Mesenchymal stem cell (in vitro differentiated cells and primary cell): ENCODE results near the gene OR1F1.
A peak's percentile ranks its signal among the peaks of the same experiment; 100 is the strongest.

Source experiments
- DNase-seq: peaks from one replicate; pipeline ENCODE4 v3.0.0-alpha.2; 2013
- H2AFZ ChIP-seq: one replicate; pipeline ENCODE4 v1.6.1; 2013; ENCODE audit warnings: low read depth, mild to moderate bottlenecking, control low read depth, inconsistent platforms, low read length, moderate library complexity
- H2AK5ac ChIP-seq: 2 replicates; pipeline ENCODE4 v1.6.1; 2013; ENCODE audit warnings: low read length, moderate library complexity, mild to moderate bottlenecking, inconsistent platforms; ENCODE audit not compliant: severe bottlenecking
- H2BK120ac ChIP-seq: one replicate; pipeline ENCODE4 v1.6.1; 2013; ENCODE audit warnings: low read depth, mild to moderate bottlenecking, inconsistent platforms, low read length, moderate library complexity
- H2BK12ac ChIP-seq, 2 experiments: one replicate each; pipeline ENCODE4 v1.6.1; 2013; ENCODE audit warnings: inconsistent platforms in 2 of 2, low read length in 2 of 2, mild to moderate bottlenecking in 2 of 2, moderate library complexity in 2 of 2, control low read depth in 1 of 2
- H2BK15ac ChIP-seq: one replicate; pipeline ENCODE4 v1.6.1; 2013; ENCODE audit warnings: mild to moderate bottlenecking, low read depth, inconsistent platforms; ENCODE audit not compliant: poor library complexity, severe bottlenecking
- H2BK5ac ChIP-seq: 2 replicates; pipeline ENCODE4 v1.6.1; 2013; ENCODE audit warnings: low read depth, mild to moderate bottlenecking, low read length, control low read depth, inconsistent platforms; ENCODE audit not compliant: poor library complexity, severe bottlenecking
- H3K14ac ChIP-seq, 2 experiments: one replicate each; pipeline ENCODE4 v1.6.1; 2013; ENCODE audit warnings: inconsistent platforms in 2 of 2, low read length in 2 of 2, control low read depth in 1 of 2, mild to moderate bottlenecking in 1 of 2, moderate library complexity in 1 of 2
- H3K18ac ChIP-seq, 2 experiments: one replicate each; pipeline ENCODE4 v1.6.1; 2013; ENCODE audit warnings: inconsistent platforms in 2 of 2, low read length in 2 of 2, control low read depth in 1 of 2, low read depth in 1 of 2, mild to moderate bottlenecking in 1 of 2
- H3K23ac ChIP-seq, 2 experiments: one replicate each; pipeline ENCODE4 v1.6.1; 2013; ENCODE audit warnings: inconsistent platforms in 2 of 2, low read length in 2 of 2, mild to moderate bottlenecking in 2 of 2, moderate library complexity in 2 of 2, control low read depth in 1 of 2
- H3K27ac ChIP-seq: 2 replicates; pipeline ENCODE4 v1.5.1; 2013; ENCODE audit warnings: mild to moderate bottlenecking, moderate library complexity, low read length, control low read depth, inconsistent platforms; ENCODE audit not compliant: poor library complexity, severe bottlenecking
- H3K27me3 ChIP-seq, 2 experiments: 2 replicates each; pipeline versions ENCODE4 v1.6.1 to v1.7.0; 2013; ENCODE audit warnings: low read length in 2 of 2, mild to moderate bottlenecking in 2 of 2, moderate library complexity in 2 of 2, control low read depth in 1 of 2, inconsistent platforms in 1 of 2; ENCODE audit not compliant: control insufficient read depth in 1 of 2, insufficient read depth in 1 of 2
- H3K36me3 ChIP-seq, 2 experiments: 2 replicates each; pipeline versions ENCODE4 v1.6.1 to v1.7.0; 2013; ENCODE audit warnings: low read length in 2 of 2, control low read depth in 1 of 2, inconsistent platforms in 1 of 2, low read depth in 1 of 2, mild to moderate bottlenecking in 1 of 2; ENCODE audit not compliant: insufficient read depth in 2 of 2, control insufficient read depth in 1 of 2
- H3K4ac ChIP-seq, 2 experiments: one replicate each; pipeline ENCODE4 v1.6.1; 2013; ENCODE audit warnings: inconsistent platforms in 2 of 2, low read length in 2 of 2, mild to moderate bottlenecking in 2 of 2, moderate library complexity in 2 of 2, control low read depth in 1 of 2, low read depth in 1 of 2
- H3K4me1 ChIP-seq: 2 replicates; pipeline ENCODE4 v1.6.1; 2013; ENCODE audit warnings: low read depth, low read length, control low read depth; ENCODE audit not compliant: control insufficient read depth, insufficient read depth
- H3K4me2 ChIP-seq: 2 replicates; pipeline ENCODE4 v1.6.1; 2013; ENCODE audit warnings: low read length, mild to moderate bottlenecking, inconsistent platforms; ENCODE audit not compliant: poor library complexity, severe bottlenecking
- H3K4me3 ChIP-seq, 2 experiments: 2 replicates each; pipeline versions ENCODE4 v1.5.1 to v1.7.0; 2013; ENCODE audit warnings: low read length in 2 of 2, mild to moderate bottlenecking in 2 of 2, control low read depth in 1 of 2, low read depth in 1 of 2; ENCODE audit not compliant: insufficient read depth in 1 of 2
- H3K79me1 ChIP-seq: replicated peaks from 2 replicates; pipeline ENCODE4 v1.6.1; 2013; ENCODE audit warnings: mild to moderate bottlenecking, control low read depth, low read length, inconsistent platforms; ENCODE audit not compliant: poor library complexity, severe bottlenecking
- H3K9ac ChIP-seq: 2 replicates; pipeline ENCODE4 v1.7.0; 2013; ENCODE audit warnings: mild to moderate bottlenecking, low read length, moderate library complexity
- H3K9me3 ChIP-seq: 2 replicates; pipeline ENCODE4 v1.7.0; 2013; ENCODE audit warnings: mild to moderate bottlenecking, low read length; ENCODE audit not compliant: control insufficient read depth
- H4K8ac ChIP-seq: one replicate; pipeline ENCODE4 v1.6.1; 2013; ENCODE audit warnings: inconsistent platforms, mild to moderate bottlenecking, low read length, moderate library complexity
- H4K91ac ChIP-seq: one replicate; pipeline ENCODE4 v1.6.1; 2013; ENCODE audit warnings: mild to moderate bottlenecking, low read length, inconsistent platforms
- WGBS: methylation state at CpG from one replicate; pipeline ENCODE4 v1.1.7; 2013; ENCODE audit warnings: mixed read lengths; 5-methylcytosine and 5-hydroxymethylcytosine counted together

The OR1F1 gene

DNA sequence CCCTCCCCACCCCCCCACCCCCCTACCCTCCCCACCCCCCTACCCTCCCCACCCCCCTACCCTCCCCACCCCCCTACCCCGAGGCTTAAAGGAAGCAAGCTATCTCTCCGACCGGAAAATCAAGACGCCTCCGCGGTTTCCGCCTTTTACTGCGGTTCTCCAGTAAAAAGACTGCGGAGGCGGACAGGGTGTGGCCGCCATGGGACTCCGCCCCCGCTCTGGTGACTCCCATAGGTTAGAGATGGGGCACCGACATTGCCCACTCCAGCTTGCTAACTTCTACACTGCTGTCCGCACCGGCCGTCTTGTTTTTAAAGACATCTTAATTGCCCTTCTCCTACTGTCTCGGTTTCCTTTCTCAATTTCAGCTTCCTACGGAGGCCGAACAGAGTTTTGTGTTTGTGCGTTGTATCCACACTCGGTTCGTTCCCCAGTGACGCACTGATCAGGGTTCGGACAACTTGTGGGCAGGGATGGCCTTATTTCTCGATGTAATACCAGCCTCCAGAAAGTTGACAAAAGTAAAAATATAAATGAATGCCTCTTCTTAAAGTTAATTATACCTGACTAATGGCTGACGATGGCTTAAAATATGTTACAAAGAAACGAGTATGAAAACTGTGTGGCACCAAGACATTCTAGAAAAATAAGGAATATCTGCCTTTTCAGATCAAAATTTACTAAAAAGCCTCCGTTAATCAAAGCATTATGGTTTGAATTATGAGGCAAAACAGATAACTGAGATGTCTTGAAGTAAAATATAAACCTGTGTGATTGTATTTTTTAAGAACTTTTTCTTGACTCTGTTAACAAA lies 48.1 kb downstream of the OR1F1 start:
- Histone ChIP-seq H3K23ac (no peak overlapping the region), H3K4me3 (no peak overlapping the region), H3K9ac (no peak overlapping the region), H4K91ac (no peak overlapping the region), H4K8ac (no peak overlapping the region), H3K36me3 (peaks cover 12 to 25% of the 10 kb centered on the region in 2 experiments), H3K18ac (no peak overlapping the region), H2BK12ac (no peak overlapping the region), H3K4me2 (no peak overlapping the region), H3K14ac (no peak overlapping the region), H2BK5ac (no peak overlapping the region), H3K9me3 (peaks cover 16% of the 10 kb centered on the region), H3K27me3 (no peaks in the 10 kb centered on the region), H3K27ac (no peak overlapping the region), H2BK15ac (no peak overlapping the region), H3K4me1 (peaks cover 8% of the 10 kb centered on the region), H2AK5ac (no peak overlapping the region), H2AFZ (no peak overlapping the region), H3K79me1 (peaks cover 22% of the 10 kb centered on the region), H3K4ac (no peak overlapping the region), H2BK120ac (no peak overlapping the region)
- WGBS = 93% methylated on average over 25 of the region's 29 CpGs
- DNase-seq = peak; percentile 18

GRCh38 chr16:3241761-3242160 lies 53.8 kb downstream of the OR1F1 start:
- no peak overlapping the region for H4K8ac ChIP-seq
- WGBS = 88% methylated on average over 5 of the region's 5 CpGs
- H3K4me3 ChIP-seq = no peak overlapping the region
- no peak overlapping the region for H2BK15ac ChIP-seq
- no peak overlapping the region for H3K23ac ChIP-seq
- no peak overlapping the region for H4K91ac ChIP-seq
- no peaks in the 10 kb centered on the region for H3K36me3 ChIP-seq
- no peak overlapping the region for H3K14ac ChIP-seq
- DNase-seq = no peak
- H2BK12ac ChIP-seq = no peak overlapping the region
- no peaks in the 10 kb centered on the region for H3K79me1 ChIP-seq
- H3K9me3 ChIP-seq = no peaks in the 10 kb centered on the region
- no peak overlapping the region for H3K27ac ChIP-seq
- H2AK5ac ChIP-seq = no peak overlapping the region
- no peak overlapping the region for H2BK120ac ChIP-seq
- H3K18ac ChIP-seq = no peak overlapping the region
- no peak overlapping the region for H3K9ac ChIP-seq
- H3K4me1 ChIP-seq = no peaks in the 10 kb centered on the region
- H3K4ac ChIP-seq = no peak overlapping the region
- H2BK5ac ChIP-seq = no peak overlapping the region
- no peak overlapping the region for H2AFZ ChIP-seq
- no peak overlapping the region for H3K4me2 ChIP-seq
- H3K27me3 ChIP-seq = peaks cover 3 to 7% of the 10 kb centered on the region in 2 experiments

GRCh38 chr16:3242709-3243108 lies 54.7 kb downstream of the OR1F1 start:
- Histone ChIP-seq H2BK12ac (no peak overlapping the region), H2BK5ac (no peak overlapping the region), H3K27me3 (peaks cover 3 to 10% of the 10 kb centered on the region in 2 experiments), H2BK120ac (no peak overlapping the region), H2BK15ac (no peak overlapping the region), H3K4me2 (no peak overlapping the region), H3K9ac (no peak overlapping the region), H3K9me3 (no peaks in the 10 kb centered on the region), H3K36me3 (no peaks in the 10 kb centered on the region), H4K91ac (no peak overlapping the region), H3K14ac (no peak overlapping the region), H3K4me3 (no peak overlapping the region), H2AFZ (no peak overlapping the region), H3K4me1 (no peaks in the 10 kb centered on the region), H3K79me1 (no peaks in the 10 kb centered on the region), H3K4ac (no peak overlapping the region), H3K18ac (no peak overlapping the region), H2AK5ac (no peak overlapping the region), H3K23ac (no peak overlapping the region), H3K27ac (no peak overlapping the region), H4K8ac (no peak overlapping the region)
- DNase-seq = no peak
- 90% methylated on average over 11 of the region's 11 CpGs for WGBS

- WGBS = 66% methylated on average over 5 of the region's 6 CpGs
- Histone ChIP-seq H3K14ac (no peak overlapping the region), H3K27ac (no peak overlapping the region), H4K8ac (no peak overlapping the region), H3K4me3 (no peak overlapping the region), H3K9ac (no peak overlapping the region), H2BK120ac (no peak overlapping the region), H3K4ac (no peak overlapping the region), H3K4me2 (no peak overlapping the region), H3K4me1 (no peaks in the 10 kb centered on the region), H2AK5ac (no peak overlapping the region), H3K27me3 (peaks cover 6 to 15% of the 10 kb centered on the region in 2 experiments), H4K91ac (no peak overlapping the region), H2BK5ac (no peak overlapping the region), H3K36me3 (no peaks in the 10 kb centered on the region), H2BK12ac (no peak overlapping the region), H2AFZ (no peak overlapping the region), H3K18ac (no peak overlapping the region), H3K9me3 (no peaks in the 10 kb centered on the region), H2BK15ac (no peak overlapping the region), H3K79me1 (no peaks in the 10 kb centered on the region), H3K23ac (no peak overlapping the region)
- no peak for DNase-seq
These were observed 55.9 kb downstream of the OR1F1 start for GRCh38 chr16:3243882-3244281.
